Rectal smooth muscle tissue (tissue), 1 donor: Measurements from ENCODE around the gene SELENOH.
A peak's percentile ranks its signal among the peaks of the same experiment; 100 is the strongest.

Experiments
- H3K27ac ChIP-seq: one replicate; pipeline ENCODE4 v1.7.0; 2013; ENCODE audit warnings: low read depth, low read length, inconsistent platforms
- H3K27me3 ChIP-seq: one replicate; pipeline ENCODE4 v1.7.0; 2013; ENCODE audit warnings: low read length; ENCODE audit not compliant: control insufficient read depth, insufficient read depth
- H3K36me3 ChIP-seq: one replicate; pipeline ENCODE4 v1.7.0; 2013; ENCODE audit warnings: low read length; ENCODE audit not compliant: control insufficient read depth, insufficient read depth
- H3K4me1 ChIP-seq: one replicate; pipeline ENCODE4 v1.7.0; 2013; ENCODE audit warnings: low read length; ENCODE audit not compliant: control insufficient read depth, insufficient read depth
- H3K4me3 ChIP-seq: one replicate; pipeline ENCODE4 v1.7.0; 2013; ENCODE audit warnings: low read length
- H3K9ac ChIP-seq: one replicate; pipeline ENCODE4 v1.7.0; 2013; ENCODE audit warnings: low read length

Gene SELENOH

DNA sequence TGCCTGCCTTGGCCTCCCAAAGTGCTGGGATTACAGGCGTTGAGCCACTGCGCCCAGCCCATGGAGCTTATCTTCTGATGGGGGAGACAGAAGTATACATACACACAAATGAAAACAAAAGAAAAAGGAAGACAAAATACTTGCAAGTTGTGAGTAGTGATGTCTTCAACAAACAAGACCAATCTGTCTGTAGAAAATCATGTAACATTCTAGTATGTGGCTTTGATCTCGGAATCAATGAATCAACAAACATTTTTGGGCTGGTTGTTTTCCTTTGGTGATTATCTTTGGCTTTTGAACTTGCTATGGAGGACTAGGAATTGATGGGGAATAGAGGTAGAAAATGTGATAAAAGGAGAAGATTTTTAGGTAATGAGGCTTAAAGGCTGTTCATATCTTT is 16.9 kb downstream of the SELENOH start:
- H3K4me1 ChIP-seq = no peaks in the 10 kb centered on the region
- H3K27me3 ChIP-seq = no peaks in the 10 kb centered on the region

DNA sequence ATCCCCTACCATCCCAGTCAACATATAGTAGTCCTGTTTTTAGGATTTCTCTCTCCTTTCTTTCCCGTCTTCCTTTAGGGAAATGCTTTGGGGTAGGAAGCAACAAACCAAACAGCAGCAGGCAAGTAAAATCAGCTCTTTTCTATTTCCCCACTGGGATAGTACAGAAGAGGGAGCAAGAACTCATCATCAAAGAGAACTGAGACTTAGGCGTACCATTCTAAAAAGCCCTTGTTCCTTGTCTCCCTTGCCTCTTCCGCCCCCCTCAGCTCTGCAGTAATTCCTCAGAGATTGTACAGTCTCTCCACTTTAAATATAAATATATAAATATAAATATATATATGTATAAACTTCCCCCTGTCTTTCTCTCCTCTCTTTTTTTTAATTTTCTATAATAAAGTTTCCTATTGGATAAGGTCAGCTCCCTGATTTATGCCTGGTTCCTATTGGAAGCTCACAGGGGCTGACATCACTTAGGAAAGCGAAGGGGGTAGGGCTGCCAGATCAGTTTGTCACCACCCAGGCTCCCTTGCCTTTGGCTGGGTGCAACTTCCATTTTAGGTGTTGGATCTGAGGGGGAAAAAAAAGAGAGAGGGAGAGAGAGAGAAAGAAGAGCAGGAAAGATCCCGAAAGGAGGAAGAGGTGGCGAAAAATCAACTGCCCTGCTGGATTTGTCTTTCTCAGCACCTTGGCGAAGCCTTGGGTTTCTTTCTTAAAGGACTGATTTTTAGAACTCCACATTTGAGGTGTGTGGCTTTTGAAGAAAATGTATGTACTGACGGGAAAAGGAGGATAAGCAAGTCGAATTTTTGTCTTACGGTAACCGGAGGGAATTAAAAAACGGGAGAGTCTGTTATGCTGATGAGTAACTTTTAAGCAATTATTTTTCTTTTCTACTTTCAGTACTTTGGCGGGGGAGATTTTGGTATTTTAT is 20.3 kb downstream of the SELENOH start, which contains the start of gene CTNND1:
TSS of gene CTNND1 (plus strand) at position 502 of the 934 bp plus-strand sequence. CDS start 29,677 bp downstream, outside the sequence.
- Histone ChIP-seq H3K4me1 (peaks cover 4% of the 10 kb centered on the region), H3K4me3 (peak within 1 kb of the TSS; percentile 93), H3K27ac (peak within 1 kb of the TSS; percentile 98), H3K36me3 (no peaks in the 10 kb centered on the region), H3K27me3 (no peaks in the 10 kb centered on the region), H3K9ac (peak within 1 kb of the TSS; percentile 73)

More for the DNA sequence above, 16.9 kb downstream of the SELENOH start:
- no peak overlapping the region for H3K27ac ChIP-seq
- H3K4me3 ChIP-seq = no peak overlapping the region
- H3K36me3 ChIP-seq = no peaks in the 10 kb centered on the region
- H3K9ac ChIP-seq = no peak overlapping the region

DNA sequence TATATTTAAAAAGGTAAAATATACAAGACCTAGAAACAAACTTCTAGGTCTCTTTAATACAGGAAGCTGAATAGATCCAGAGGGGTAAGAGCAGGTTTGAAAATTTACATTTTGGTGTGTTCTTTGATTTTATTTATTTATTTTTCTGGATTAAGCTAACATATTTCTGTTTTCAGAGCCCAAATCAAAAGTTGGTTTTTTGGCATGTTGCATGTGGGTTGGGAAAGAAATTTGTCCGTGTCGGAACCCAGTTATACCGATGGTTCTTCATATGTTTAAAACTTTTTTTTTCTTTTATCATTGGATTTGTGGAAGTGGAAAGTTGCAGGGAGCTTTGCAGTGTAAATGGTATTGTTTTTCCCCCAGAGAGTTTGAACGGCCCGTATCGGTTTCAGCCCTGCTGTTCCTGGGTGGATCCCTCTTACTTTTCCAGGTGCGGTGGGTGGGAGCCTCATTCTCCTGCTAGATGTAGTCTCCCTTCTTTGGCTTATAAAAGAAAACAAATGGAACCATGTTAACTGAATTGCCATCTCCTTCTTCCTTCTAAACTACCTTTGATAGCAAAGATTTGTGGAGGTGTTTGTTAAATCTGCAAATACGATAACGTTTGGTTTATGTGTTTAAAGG is 21.1 kb downstream of the SELENOH start:
- H3K27me3 ChIP-seq = no peaks in the 10 kb centered on the region
- peak overlapping the region; percentile 73 for H3K9ac ChIP-seq
- H3K36me3 ChIP-seq = no peaks in the 10 kb centered on the region
- H3K27ac ChIP-seq = peak overlapping the region; percentile 98
- H3K4me1 ChIP-seq = peaks cover 4% of the 10 kb centered on the region
- peak overlapping the region; percentile 93 for H3K4me3 ChIP-seq

DNA sequence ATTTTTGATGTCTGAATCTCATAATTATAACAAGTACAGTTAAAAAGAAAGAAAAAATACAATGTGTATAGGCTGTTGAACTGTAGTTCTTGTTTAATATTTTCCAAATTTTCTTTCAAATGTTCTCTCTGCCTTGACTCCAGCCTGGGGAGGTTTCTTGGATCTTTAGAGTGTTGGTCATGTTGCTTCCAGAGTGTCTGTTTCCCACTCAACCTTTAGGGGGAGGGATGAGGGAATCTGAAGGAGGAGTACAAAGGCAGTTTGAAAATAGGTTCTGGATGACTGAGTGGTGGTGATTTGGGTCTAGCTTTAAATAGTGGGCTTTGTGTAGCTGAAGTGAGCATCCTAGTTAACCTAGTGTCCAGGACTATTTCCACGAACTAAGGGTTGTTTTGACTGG is 22.3 kb downstream of the SELENOH start:
- peak overlapping the region; percentile 93 for H3K4me3 ChIP-seq
- H3K36me3 ChIP-seq = peaks cover under 1% of the 10 kb centered on the region
- H3K9ac ChIP-seq = no peak overlapping the region
- H3K4me1 ChIP-seq = peaks cover 4% of the 10 kb centered on the region
- no peaks in the 10 kb centered on the region for H3K27me3 ChIP-seq
- H3K27ac ChIP-seq = peak overlapping the region; percentile 98

DNA sequence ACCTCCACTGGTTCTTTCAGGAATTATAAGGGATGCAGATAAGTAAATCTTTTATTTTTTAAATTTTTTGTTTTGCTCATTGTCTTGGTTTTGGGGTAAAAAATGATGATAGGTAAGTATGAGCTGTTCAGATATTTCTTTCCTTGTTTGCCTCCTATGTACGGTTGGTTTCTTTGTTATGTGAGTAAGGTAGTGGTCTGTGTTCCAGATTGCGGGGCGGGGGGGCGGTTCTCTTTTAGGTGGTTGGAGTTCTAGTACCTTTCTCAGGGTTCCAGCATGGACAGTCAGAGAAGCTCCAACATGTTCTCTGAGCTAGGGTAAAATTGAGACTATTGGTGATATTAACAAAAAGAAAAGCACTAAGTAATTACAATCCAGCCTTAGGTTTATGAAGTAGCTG is 22.7 kb downstream of the SELENOH start:
- peak overlapping the region; percentile 93 for H3K4me3 ChIP-seq
- peaks cover 4% of the 10 kb centered on the region for H3K4me1 ChIP-seq
- no peak overlapping the region for H3K27ac ChIP-seq
- H3K27me3 ChIP-seq = no peaks in the 10 kb centered on the region
- no peak overlapping the region for H3K9ac ChIP-seq
- H3K36me3 ChIP-seq = peaks cover 2% of the 10 kb centered on the region

DNA sequence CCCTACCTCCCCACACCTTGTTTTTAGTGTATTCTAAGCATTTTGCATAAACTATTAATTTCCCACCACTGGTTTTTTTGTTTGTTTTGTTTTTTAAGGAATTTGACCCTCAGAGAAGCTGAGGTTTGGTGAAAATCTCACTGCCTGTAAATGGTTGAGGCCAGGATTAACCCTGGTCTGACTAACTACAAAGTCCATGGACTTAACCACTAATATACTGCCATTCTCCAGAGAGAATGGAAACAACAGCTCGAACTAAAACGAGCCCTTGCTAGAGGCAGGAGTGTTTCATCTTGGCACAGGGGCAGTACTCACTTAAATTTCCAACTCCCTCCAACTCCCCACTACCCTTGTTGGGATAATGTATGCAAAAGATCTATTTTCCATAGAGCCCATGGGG is 23.3 kb downstream of the SELENOH start:
- peaks cover 4% of the 10 kb centered on the region for H3K4me1 ChIP-seq
- peak overlapping the region; percentile 93 for H3K4me3 ChIP-seq
- peaks cover 2% of the 10 kb centered on the region for H3K36me3 ChIP-seq
- H3K27ac ChIP-seq = no peak overlapping the region
- no peak overlapping the region for H3K9ac ChIP-seq
- no peaks in the 10 kb centered on the region for H3K27me3 ChIP-seq

DNA sequence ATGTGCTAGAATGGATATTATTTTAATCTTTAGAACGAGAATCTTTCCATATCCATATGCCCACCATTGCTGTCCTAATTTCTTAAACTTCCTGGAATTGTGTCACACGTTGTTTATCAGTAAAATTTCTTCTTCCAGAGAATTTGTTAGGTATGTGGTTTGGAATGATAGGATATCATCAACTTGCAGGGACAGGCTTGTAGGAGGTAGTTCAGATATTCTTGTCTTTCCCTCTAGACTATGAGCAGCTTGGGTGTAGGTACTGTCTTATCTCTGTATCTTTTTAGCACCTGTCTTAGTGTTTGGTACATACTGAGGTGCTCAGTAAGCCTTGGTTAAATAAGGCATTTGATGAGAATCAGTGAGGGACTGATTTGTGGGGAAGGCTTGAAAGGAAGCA is 23.7 kb downstream of the SELENOH start:
- peaks cover 2% of the 10 kb centered on the region for H3K36me3 ChIP-seq
- H3K27me3 ChIP-seq = no peaks in the 10 kb centered on the region
- peaks cover 4% of the 10 kb centered on the region for H3K4me1 ChIP-seq
- peak overlapping the region; percentile 93 for H3K4me3 ChIP-seq
- no peak overlapping the region for H3K27ac ChIP-seq
- no peak overlapping the region for H3K9ac ChIP-seq

DNA sequence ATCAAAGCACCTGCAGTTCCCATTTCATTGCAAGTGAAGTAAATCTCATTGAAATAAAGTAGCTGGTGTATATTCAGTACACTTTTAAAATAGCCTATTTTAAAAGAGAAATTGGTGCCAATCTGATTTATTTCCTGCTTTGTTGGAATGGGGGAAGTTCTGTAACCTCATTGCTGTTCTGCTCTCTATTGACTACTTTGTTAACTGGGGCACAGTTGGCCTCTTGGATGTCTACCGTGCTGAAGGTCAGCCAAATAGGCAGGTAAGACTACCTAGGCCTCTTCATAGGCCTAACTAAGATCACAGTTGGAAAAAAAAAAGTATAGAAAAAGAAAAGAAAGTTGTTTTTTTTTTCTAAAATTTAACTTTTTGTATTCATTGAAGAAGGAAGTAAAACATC is 29.5 kb downstream of the SELENOH start:
- Histone ChIP-seq H3K4me1 (peaks cover 15% of the 10 kb centered on the region), H3K36me3 (peaks cover 2% of the 10 kb centered on the region), H3K27me3 (no peaks in the 10 kb centered on the region), H3K9ac (no peak overlapping the region), H3K4me3 (no peak overlapping the region), H3K27ac (no peak overlapping the region)

DNA sequence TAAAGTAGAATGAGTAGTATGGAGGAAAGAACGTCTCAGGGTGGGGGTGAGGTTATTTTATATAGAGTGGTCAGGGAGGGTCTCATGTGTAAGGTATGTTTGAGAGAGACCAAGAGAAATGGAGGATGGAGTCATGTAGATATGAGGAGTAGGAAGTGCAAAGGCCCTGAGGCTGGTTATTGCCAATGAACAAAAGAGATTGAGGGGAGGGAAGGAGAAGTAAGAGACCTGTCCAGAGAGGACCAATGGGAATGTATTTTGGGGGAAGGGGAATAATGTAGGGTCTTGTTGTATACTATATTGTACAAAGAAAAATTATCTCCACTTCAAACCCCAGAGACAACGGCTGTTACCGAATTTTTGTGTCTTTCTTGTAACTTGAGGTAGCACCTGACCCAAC is 30.1 kb downstream of the SELENOH start:
- Histone ChIP-seq H3K36me3 (peaks cover 2% of the 10 kb centered on the region), H3K27me3 (no peaks in the 10 kb centered on the region), H3K27ac (no peak overlapping the region), H3K9ac (no peak overlapping the region), H3K4me1 (peaks cover 18% of the 10 kb centered on the region), H3K4me3 (no peak overlapping the region)

DNA sequence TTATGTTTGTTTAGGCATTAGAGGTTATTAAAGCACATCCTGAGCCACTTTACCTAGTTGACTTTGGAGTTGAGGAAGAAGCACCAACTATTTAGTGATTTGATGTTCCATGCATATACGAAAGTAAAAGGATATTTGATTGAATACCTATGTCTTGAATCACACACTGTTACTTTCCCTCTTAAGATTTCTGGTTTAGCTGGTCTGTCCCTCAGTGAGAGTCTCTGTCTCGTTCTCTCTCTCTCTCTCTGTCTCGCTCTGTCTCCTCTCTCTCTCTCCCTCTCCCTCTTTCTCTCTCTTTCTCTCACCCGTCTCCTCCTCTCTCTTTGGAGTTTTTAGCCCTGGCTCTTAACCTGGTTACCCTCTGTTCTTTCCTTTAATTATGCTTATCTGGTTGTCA is 31.3 kb downstream of the SELENOH start:
- H3K27me3 ChIP-seq = no peaks in the 10 kb centered on the region
- peaks cover 28% of the 10 kb centered on the region for H3K4me1 ChIP-seq
- peaks cover 2% of the 10 kb centered on the region for H3K36me3 ChIP-seq
- H3K9ac ChIP-seq = no peak overlapping the region
- H3K4me3 ChIP-seq = no peak overlapping the region
- H3K27ac ChIP-seq = no peak overlapping the region

DNA sequence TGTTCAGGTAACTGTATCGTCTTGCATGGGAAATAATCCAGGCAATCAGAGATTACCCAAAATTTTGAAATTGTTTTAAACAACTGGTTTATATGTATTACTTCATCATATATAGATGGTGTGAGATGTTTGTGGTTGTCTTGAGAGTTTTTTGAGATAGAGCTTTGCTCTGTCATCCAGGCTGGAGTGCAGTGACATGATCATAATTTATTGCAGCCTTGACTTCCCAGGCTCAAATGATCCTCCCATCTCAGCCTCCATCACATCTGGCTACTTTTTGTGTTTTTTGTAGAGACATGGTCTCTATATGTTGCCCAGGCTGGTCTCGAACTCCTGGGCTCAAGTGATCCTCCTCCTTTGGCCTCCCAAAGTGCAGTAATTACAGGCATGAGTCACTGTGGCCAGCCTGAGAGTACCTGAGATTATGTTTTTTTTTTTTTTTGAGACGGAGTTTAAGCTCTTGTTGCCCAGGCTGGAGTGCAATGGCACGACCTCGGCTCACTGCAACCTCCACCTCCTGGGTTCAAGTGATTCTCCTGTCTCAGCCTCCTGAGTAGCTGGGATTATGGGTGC is 31.8 kb downstream of the SELENOH start:
- H3K9ac ChIP-seq = no peak overlapping the region
- H3K4me1 ChIP-seq = peaks cover 34% of the 10 kb centered on the region
- peaks cover 2% of the 10 kb centered on the region for H3K36me3 ChIP-seq
- no peak overlapping the region for H3K27ac ChIP-seq
- no peak overlapping the region for H3K4me3 ChIP-seq
- H3K27me3 ChIP-seq = no peaks in the 10 kb centered on the region

DNA sequence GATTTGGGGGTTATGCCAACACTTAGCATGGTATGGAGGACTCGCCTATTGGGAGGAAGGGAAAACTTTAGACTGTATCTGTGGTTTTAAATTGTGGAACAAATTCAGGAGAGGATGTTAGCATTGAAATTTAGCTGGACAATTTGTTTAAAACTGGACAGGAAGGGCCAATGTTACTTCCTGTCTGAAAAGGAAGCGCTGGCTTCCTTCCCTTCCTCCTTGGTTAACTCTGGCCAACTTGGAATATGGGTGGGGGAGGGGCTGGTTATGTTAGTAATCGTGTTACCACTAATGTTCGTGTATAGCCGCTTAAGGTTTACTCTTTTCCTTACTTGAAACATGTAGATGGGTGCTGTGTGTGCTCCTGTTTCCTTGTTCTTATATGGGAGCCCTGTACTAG is 34.2 kb downstream of the SELENOH start:
- Histone ChIP-seq H3K36me3 (no peaks in the 10 kb centered on the region), H3K27me3 (no peaks in the 10 kb centered on the region), H3K4me3 (no peak overlapping the region), H3K4me1 (peaks cover 47% of the 10 kb centered on the region), H3K27ac (peak overlapping the region; percentile 21), H3K9ac (no peak overlapping the region)
